Measurements from ENCODE around the gene CLK1. TPM values are rescaled to one million over a fixed set of nuclear protein-coding genes. Genes with fewer than 3 reads are reported as not detected.
"Not testable (repeated sequence)": the region's sequence is repeated elsewhere in the genome, so short reads cannot be mapped to it uniquely, and the experiment has no call there.

The CLK1 gene
- 100 to 1,000 TPM in 1 of 6 donors, 10 to 100 TPM in 5; 44.0 to 107 (median 55.5) TPM for polyA plus RNA-seq (ENCODE audit: low read depth in 6 of 6)

- Mint-ChIP-seq H3K27ac (peak within 1 kb of the TSS; percentile 99 to 100 (median 100)), H3K9me3 (peaks cover 0 to 3% (median 0%) of the 10 kb centered on the region in 7 donors), H3K27me3 (no peaks in the 10 kb centered on the region), H3K4me1 (peaks cover 31 to 45% (median 37%) of the 10 kb centered on the region in 3 donors), H3K4me3 (peak within 1 kb of the TSS; percentile 84 to 100 (median 96)), H3K36me3 (peaks cover 23 to 36% of the 10 kb centered on the region in 2 donors)
- DNase-seq (peak; percentile 93), ATAC-seq (ENCODE audit: low read depth in 2 of 2) (peak; percentile 77 to 78)
These were observed at the start of gene CLK1 for GRCh38 chr2:200864176-200865034. Gene CLK1 (minus strand): TSS chr2:200864658. CDS start chr2:200861862, 2,796 bp downstream.

- ATAC-seq (ENCODE audit: low read depth in 2 of 2) (no peak), DNase-seq (no peak)
- no peak overlapping the region for H3K4me3 Mint-ChIP-seq
- no peaks in the 10 kb centered on the region for H3K9me3 Mint-ChIP-seq
- H3K27me3 Mint-ChIP-seq, result no peaks in the 10 kb centered on the region
- H3K36me3 Mint-ChIP-seq, result peaks cover 7 to 24% of the 10 kb centered on the region in 2 donors
- peak overlapping the region in 1 of 6 donors; percentile 69 for H3K27ac Mint-ChIP-seq
- no peaks in the 10 kb centered on the region for H3K4me1 Mint-ChIP-seq
These were observed 49.2 kb upstream of the CLK1 start for GRCh38 chr2:200913654-200914053.

GRCh38 chr2:200909958-200910357, 45.5 kb upstream of the CLK1 start:
- ATAC-seq (ENCODE audit: low read depth in 2 of 2) (no peak), DNase-seq (no peak)
- Mint-ChIP-seq H3K36me3 (peaks cover 0 to 24% of the 10 kb centered on the region in 2 donors), H3K27me3 (no peaks in the 10 kb centered on the region), H3K27ac (peak overlapping the region in 1 of 6 donors; percentile 38), H3K4me1 (no peaks in the 10 kb centered on the region), H3K9me3 (no peaks in the 10 kb centered on the region), H3K4me3 (no peak overlapping the region)

DNA sequence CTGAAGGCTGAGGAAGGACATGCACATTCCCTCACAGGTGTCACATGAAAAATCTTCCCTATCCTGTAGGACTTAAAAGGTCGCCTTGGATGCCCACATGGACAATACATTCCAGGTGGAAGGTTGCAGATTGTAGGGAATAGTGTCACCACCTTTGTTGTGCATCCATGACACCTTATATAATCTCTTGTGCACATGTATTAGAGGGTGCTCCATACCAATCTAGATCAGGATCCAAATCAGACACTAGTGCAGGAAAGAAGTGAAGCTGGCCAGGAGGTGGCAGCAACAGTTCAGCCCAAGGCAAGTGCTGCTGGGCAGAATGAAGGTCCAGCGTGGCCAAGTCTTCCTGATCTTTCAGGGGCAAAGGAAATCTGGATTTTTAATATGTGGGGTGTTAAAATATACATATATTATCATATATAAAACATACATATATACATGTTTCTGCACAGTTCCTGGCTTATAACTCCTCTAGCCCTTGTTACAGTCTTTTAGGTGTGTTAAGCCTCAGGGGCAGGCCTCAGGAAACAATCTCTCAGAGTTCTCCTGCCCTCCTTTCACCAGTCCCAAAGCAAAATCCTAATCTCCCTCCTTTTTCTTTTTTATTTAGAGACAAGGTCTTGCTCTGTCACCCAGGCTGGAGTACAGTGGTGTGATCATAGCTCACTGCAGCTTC, 41.3 kb upstream of the CLK1 start:
- Mint-ChIP-seq H3K36me3 (no peaks in the 10 kb centered on the region), H3K27me3 (no peaks in the 10 kb centered on the region), H3K27ac (peak overlapping the region in 3 of 6 donors; percentile 38 to 67 (median 44)), H3K4me3 (no peak overlapping the region), H3K9me3 (no peaks in the 10 kb centered on the region), H3K4me1 (peaks cover 0 to 5% (median 4%) of the 10 kb centered on the region in 3 donors)
- DNase-seq, result peak; percentile 6
- peak in 1 of 2 donors; percentile 25 for ATAC-seq (ENCODE audit: low read depth in 2 of 2)

- Mint-ChIP-seq H3K36me3 (peaks cover 16 to 18% of the 10 kb centered on the region in 2 donors), H3K27me3 (no peaks in the 10 kb centered on the region), H3K4me3 (no peak overlapping the region), H3K4me1 (peaks cover 0 to 5% (median 4%) of the 10 kb centered on the region in 3 donors), H3K27ac (peak overlapping the region in 5 of 6 donors; percentile 12 to 90 (median 42)), H3K9me3 (no peaks in the 10 kb centered on the region)
- ATAC-seq (ENCODE audit: low read depth in 2 of 2) (peak; percentile 100), DNase-seq (peak; percentile 71)
These were observed 37.1 kb upstream of the CLK1 start for GRCh38 chr2:200901459-200902072.

DNA sequence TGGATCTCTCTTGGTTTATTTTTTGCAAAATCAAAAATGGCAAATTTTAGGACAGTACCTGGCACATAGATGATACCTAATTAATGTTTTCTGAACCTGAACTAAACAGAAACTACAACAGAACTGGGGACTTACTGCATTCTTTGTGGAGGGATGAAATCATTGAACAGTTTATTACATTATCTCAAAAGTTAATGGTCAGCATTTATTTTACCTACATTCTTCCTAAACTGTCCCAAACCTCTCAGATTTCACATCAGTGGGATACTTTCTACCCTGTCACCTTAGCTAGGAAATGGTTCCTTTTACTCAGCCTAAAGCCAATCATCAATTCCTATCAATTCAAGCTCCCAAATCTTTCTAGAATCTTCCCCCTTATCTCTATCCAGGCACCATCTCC, 35.0 kb upstream of the CLK1 start:
- ATAC-seq (ENCODE audit: low read depth in 2 of 2), result no peak
- Mint-ChIP-seq H3K27ac (peak overlapping the region in 2 of 6 donors; percentile 27 to 36), H3K27me3 (no peaks in the 10 kb centered on the region), H3K4me3 (no peak overlapping the region), H3K4me1 (peaks cover 0 to 5% (median 4%) of the 10 kb centered on the region in 3 donors), H3K36me3 (peaks cover 16 to 31% of the 10 kb centered on the region in 2 donors), H3K9me3 (no peaks in the 10 kb centered on the region)
- no peak for DNase-seq

DNA sequence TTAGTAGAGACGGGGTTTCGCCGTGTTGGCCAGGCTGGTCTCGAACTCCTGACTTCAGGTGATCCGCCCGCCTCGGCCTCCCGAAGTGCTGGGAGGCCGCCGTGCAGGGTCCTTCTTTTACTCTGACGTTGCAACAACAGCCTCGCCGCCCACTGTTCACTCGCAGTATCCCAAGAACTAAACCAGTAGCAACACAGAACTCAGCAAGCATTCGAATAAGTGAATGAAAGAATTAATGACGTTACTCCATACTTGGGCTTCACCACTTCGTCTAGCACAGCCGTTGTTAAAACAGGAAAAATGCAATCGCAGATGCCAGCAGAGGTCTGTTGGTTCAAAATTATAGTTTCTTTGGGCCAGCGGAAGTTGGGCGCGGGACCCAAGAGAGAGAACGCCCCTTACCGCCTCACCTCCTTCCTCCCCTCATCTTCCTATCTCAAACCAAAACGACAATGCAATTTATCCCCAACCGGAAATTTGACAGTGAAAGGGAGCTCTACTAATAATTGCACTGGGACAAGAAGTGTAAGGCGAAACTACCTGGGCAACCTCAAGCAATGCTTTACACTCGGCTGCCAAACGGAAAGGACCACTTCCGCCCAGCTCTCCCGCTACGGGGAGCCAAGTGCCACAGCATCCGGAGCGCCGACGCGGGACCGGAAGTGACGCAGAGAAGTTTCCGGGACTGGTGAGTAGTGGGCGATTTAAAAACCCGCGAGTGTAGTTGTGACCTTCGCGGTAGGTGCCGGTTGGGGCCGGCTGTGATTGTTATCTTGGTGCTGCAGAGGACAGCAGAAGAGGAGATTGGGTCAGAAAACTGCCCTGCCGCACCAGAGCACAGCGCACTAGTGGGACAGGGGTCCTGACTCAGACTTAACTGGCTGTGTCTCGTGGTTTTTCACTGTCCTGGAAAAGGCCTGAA, 24.5 kb upstream of the CLK1 start, which contains the start of the genes NIF3L1 and PPIL3:
Gene NIF3L1 (plus strand): TSS at position 668 of the 922 bp plus-strand sequence. CDS start 2,573 bp downstream, outside the sequence.
Gene PPIL3 (minus strand): TSS at position 374 of the 922 bp plus-strand sequence. CDS start 1,462 bp downstream, outside the sequence.
- Mint-ChIP-seq H3K27ac (peak within 1 kb of the TSS; percentile 97 to 99 (median 98)), H3K4me3 (peak within 1 kb of the TSS; percentile 92 to 99 (median 98)), H3K36me3 (no peaks in the 10 kb centered on the region), H3K27me3 (no peaks in the 10 kb centered on the region), H3K4me1 (peaks cover 26 to 57% (median 44%) of the 10 kb centered on the region in 3 donors), H3K9me3 (no peaks in the 10 kb centered on the region)
- peak; percentile 81 to 85 for ATAC-seq (ENCODE audit: low read depth in 2 of 2)
- peak; percentile 95 for DNase-seq

DNA sequence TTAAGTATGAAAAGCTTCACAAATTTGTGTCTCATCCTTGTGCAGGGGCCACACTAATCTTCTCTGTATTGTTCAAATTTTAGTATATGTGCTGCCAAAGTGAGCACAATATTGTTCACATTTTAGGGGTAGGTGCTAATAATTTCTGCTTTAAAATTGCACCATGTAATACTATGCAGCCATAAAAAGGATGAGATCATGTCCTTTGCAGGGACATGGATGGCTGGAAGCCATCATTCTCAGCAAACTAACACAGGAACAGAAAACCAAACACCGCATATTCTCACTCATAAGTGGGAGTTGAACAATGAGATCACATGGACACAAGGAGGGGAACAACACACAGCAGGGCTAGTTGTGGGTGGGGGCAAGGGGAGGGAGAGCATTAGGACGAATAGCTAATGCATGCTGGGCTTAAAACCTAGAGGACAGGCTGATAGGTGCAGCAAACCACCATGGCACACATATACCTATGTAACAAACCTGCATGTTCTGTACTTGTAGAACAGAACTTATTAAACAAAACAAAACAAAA, 17.3 kb upstream of the CLK1 start:
- H3K36me3 Mint-ChIP-seq, result peaks cover 10 to 32% of the 10 kb centered on the region in 2 donors
- DNase-seq; H3K27me3 Mint-ChIP-seq; H3K4me3 Mint-ChIP-seq; H3K4me1 Mint-ChIP-seq; H3K9me3 Mint-ChIP-seq; ATAC-seq (ENCODE audit: low read depth in 2 of 2): not testable (repeated sequence)
- H3K27ac Mint-ChIP-seq, result peak overlapping the region in 1 of 6 donors; percentile 20

DNA sequence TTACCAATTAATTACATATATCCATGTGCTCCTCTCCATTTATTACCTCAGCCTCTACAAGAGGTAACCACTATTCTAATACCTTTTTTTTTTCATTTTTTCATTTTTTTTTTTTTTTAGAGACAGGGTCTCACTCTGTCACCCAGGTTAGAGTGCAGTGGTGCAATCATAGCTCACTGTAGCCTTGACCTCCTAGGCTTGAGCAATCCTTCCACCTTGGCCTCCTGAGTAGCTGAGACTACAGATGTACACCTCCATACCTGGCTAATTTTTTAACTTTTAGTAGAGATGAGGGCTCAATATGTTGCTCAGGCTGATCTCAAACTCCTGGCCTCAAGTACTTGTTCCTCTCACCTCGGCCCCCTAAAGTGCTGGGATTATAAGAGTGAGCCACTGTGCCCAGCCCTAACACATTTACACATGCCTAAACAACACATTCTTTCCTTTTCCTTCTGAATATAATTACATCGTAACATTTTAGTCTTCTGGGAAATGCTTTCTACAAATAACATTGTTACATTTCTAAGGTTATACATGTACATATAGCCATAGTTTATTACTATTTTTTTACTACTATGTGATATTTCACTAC, 13.9 kb upstream of the CLK1 start:
- peaks cover 7 to 29% of the 10 kb centered on the region in 2 donors for H3K36me3 Mint-ChIP-seq
- no peak overlapping the region for H3K4me3 Mint-ChIP-seq
- ATAC-seq (ENCODE audit: low read depth in 2 of 2) (no peak), DNase-seq (no peak)
- no peaks in the 10 kb centered on the region for H3K9me3 Mint-ChIP-seq
- H3K27ac Mint-ChIP-seq, result peak overlapping the region in 3 of 6 donors; percentile 21 to 73 (median 56)
- H3K27me3 Mint-ChIP-seq, result no peaks in the 10 kb centered on the region
- no peaks in the 10 kb centered on the region for H3K4me1 Mint-ChIP-seq

GRCh38 chr2:200877443-200877842, 13.0 kb upstream of the CLK1 start:
- no peak for DNase-seq
- H3K27ac Mint-ChIP-seq, result no peak overlapping the region
- ATAC-seq (ENCODE audit: low read depth in 2 of 2), result no peak
- no peaks in the 10 kb centered on the region for H3K27me3 Mint-ChIP-seq
- no peak overlapping the region for H3K4me3 Mint-ChIP-seq
- H3K4me1 Mint-ChIP-seq, result no peaks in the 10 kb centered on the region
- no peaks in the 10 kb centered on the region for H3K9me3 Mint-ChIP-seq
- H3K36me3 Mint-ChIP-seq, result peaks cover 0 to 21% of the 10 kb centered on the region in 2 donors

DNA sequence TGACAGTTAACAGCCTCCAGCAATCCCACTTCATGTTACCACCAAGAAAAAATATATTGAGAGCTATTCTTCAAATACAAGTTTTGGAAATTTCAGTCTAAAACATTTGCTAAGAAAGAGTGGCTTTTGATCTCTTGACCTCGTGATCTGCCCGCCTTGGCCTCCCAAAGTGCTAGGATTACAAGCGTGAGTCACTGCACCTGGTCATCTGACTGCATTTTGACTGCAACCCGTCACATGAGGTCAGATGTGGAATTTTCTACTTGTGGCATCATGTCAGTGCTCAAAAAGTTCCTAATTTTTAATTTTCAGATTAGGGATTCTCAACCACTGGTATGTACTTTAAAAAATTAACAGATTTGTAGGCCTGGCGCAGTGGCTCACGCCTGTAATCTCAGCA, 9.1 kb upstream of the CLK1 start:
- no peak for ATAC-seq (ENCODE audit: low read depth in 2 of 2)
- H3K4me1 Mint-ChIP-seq, result peaks cover 0 to 2% (median 0%) of the 10 kb centered on the region in 3 donors
- H3K36me3 Mint-ChIP-seq, result no peaks in the 10 kb centered on the region

DNA sequence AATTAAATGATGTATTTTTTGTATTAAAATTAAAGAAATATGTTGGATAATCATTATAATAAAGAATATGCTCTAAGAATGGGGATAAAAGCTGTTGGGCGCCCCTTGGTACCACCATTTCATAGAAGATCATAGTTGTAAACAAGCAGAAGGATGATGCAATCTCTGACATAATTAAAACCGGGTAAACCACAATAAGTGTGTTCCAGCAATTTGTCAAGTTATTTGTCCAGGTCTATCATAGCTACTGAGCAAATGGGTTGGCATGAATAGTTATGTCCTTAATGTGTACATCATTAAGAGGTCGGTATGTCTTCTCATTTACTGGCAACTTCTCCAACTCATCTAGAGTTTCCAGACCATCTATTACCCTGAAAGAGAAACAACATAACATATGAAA, 6.7 kb upstream of the CLK1 start:
- Mint-ChIP-seq H3K9me3 (no peaks in the 10 kb centered on the region), H3K27me3 (no peaks in the 10 kb centered on the region), H3K36me3 (no peaks in the 10 kb centered on the region), H3K4me3 (no peak overlapping the region), H3K4me1 (peaks cover 0 to 7% (median 0%) of the 10 kb centered on the region in 3 donors), H3K27ac (no peak overlapping the region)
- DNase-seq (no peak), ATAC-seq (ENCODE audit: low read depth in 2 of 2) (no peak)

More for the DNA sequence above, 9.1 kb upstream of the CLK1 start:
- Mint-ChIP-seq H3K27ac (no peak overlapping the region), H3K27me3 (no peaks in the 10 kb centered on the region), H3K4me3 (no peak overlapping the region), H3K9me3 (no peaks in the 10 kb centered on the region)
- no peak for DNase-seq

All from naive B cell (primary cell).